Bronchial epithelial cell (primary cell): Measurements from ENCODE around the gene BCAS3. TPM values are rescaled to one million over a fixed set of nuclear protein-coding genes. Genes with fewer than 3 reads are reported as not detected.
A peak's percentile ranks its signal among the peaks of the same experiment; 100 is the strongest.

ENCODE experiments used
- DNase-seq: peaks from one replicate; pipeline ENCODE4 v3.0.0-alpha.2; 2010; ENCODE audit warnings: low read depth
- FAIRE-seq: peaks from 2 replicates; lab custom pipeline; 2011; peaks lifted over from hg19 to GRCh38; lab: Jason Lieb, UNC
- H3K27me3 ChIP-seq: 2 replicates; pipeline ENCODE4 v1.5.1; 2011; ENCODE audit warnings: low read length; ENCODE audit not compliant: control insufficient read depth, insufficient read depth
- H3K36me3 ChIP-seq: 2 replicates; pipeline ENCODE4 v1.5.1; 2011; ENCODE audit warnings: low read length; ENCODE audit not compliant: control insufficient read depth, insufficient read depth
- H3K4me3 ChIP-seq: 2 replicates; pipeline ENCODE4 v1.5.1; 2011; ENCODE audit warnings: mild to moderate bottlenecking, low read depth, low read length, control low read depth
- total RNA-seq: library from RNA; depleted of rRNA; stranded (reverse); fragments of >200 nt; gene quantifications from 2 replicates; pipeline ENCODE4 v1.2.1, GENCODE V29; 2014
- TF ChIP-seq, protein P1 (sequence below): IDR thresholded peaks from 2 replicates; pipeline ENCODE4 v1.5.1; 2011; ENCODE audit warnings: mild to moderate bottlenecking, moderate library complexity, low read length, control low read depth, inconsistent platforms; ENCODE audit not compliant: insufficient read depth, severe bottlenecking

Gene BCAS3
- total RNA-seq, 1 donor from 2014 or later: 10.3 TPM

DNA sequence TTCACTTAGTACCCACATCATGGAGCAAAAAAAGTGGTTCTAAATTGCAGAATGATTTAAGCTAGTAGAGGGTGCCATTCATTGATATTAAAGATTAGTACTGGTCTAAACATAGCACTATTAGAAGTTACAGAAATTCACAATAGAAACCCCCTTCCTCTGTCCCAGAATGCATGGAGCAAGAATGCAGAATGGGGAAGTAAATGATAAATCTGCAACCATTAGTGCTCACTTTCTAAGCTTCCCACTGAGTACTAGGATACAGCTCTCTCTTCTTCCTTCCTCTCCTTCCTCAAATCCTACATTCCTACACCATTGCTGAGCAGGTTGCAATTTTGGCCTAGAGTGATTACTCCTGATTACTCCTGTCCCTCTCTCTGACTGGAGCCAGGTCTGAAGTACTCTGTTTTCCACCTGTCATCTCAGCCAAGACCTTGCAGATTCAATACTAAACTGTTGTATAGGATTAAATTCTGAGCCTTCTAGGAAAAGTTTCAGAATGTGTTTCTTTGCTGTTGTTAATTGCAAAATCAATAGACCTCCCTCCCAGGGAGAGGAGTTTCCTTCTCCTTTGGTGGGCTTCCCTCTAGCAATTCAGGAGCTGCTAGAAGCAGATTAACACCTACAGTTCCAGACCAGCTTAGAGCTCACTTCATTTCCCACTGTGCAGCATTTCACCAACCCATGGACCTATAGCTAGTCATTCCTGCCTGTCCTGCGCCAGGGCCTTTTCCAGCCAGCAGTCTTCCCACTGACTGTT lies 556.5 kb downstream of the BCAS3 start:
- no peaks in the 10 kb centered on the region for H3K36me3 ChIP-seq
- DNase-seq (no peak), FAIRE-seq (no peak)
- no peak overlapping the region for H3K4me3 ChIP-seq
- no peaks in the 10 kb centered on the region for H3K27me3 ChIP-seq
- TF ChIP-seq, protein P1, sequence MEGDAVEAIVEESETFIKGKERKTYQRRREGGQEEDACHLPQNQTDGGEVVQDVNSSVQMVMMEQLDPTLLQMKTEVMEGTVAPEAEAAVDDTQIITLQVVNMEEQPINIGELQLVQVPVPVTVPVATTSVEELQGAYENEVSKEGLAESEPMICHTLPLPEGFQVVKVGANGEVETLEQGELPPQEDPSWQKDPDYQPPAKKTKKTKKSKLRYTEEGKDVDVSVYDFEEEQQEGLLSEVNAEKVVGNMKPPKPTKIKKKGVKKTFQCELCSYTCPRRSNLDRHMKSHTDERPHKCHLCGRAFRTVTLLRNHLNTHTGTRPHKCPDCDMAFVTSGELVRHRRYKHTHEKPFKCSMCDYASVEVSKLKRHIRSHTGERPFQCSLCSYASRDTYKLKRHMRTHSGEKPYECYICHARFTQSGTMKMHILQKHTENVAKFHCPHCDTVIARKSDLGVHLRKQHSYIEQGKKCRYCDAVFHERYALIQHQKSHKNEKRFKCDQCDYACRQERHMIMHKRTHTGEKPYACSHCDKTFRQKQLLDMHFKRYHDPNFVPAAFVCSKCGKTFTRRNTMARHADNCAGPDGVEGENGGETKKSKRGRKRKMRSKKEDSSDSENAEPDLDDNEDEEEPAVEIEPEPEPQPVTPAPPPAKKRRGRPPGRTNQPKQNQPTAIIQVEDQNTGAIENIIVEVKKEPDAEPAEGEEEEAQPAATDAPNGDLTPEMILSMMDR: no peak

DNA sequence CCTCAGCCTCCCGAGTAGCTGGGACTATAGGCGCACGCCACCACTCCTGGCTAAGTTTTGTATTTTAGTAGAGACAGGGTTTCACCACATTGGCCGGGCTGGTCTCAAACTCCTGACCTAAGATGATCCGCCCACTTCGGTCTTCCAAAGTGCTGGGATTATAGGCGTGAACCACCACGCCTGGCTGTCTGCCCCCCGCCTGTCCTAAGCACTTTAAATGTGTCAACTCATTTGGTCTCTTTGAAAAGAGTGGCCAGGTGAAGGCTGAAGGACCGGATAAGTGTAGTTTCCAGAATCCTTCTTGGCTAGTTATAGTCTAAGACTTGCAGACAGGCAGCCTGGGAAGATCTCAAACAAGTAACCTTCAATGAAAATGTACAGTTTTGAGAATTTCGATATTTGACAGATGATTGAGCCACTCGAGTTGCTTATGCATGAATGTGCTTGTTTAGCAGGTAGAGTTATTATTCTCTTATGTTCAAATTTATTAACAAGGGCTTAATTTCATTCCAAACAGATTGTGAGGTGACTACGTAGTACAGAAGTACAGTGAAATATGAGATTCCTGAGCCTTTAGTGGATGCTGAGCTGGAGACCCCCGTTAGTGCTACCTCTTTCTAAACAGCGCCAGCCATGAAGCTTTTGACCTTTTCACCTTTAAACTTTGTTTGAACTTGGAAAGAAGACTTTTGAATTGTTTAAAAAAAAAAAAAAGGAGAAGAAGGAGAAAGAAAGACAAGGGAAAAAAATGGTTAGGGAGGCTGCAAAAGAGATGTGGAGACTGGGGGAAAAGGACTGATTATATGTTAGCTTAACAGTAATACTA lies 557.6 kb downstream of the BCAS3 start:
- DNase-seq: no peak
- FAIRE-seq: no peak
- no peaks in the 10 kb centered on the region for H3K27me3 ChIP-seq
- H3K4me3 ChIP-seq: no peak overlapping the region
- TF ChIP-seq, protein P1: no peak
- no peaks in the 10 kb centered on the region for H3K36me3 ChIP-seq

DNA sequence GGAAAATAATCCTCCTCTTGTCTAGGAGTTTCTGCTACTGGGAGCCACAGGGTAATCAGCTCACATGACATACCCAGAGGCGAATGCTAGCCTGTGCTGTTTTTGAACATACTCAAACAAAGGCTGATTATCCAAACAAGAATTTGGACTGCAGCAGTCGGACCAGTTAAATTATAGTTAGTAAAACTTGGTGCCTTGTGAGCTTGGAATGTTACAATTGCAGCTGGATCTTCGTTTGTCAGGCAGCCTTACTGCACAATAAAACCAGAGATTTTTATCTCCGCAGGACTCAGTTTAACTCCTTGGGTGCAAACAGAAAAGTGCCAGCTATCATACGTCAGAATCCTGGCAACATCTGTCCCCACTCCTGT lies 558.2 kb downstream of the BCAS3 start:
- FAIRE-seq (no peak), DNase-seq (peak; percentile 10)
- TF ChIP-seq, protein P1: no peak
- no peaks in the 10 kb centered on the region for H3K36me3 ChIP-seq
- no peak overlapping the region for H3K4me3 ChIP-seq
- H3K27me3 ChIP-seq: no peaks in the 10 kb centered on the region

DNA sequence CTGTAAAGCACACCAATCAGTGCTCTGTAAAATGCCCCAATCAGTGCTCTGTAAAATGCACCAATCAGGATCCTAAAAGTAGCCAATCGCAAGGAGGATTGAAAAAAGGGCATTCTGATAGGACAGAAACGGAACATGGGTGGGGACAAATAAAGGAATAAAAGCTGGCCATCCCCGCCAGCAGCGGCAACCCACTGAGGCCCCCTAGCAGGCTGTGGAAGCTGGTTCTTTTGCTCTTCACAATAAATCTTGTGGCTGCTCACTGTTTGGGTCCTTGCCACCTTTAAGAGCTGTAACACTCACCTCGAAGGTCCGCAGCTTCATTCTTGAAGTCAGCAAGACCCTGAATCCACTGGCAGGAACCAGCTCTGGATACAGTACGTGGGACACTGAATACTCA lies 559.6 kb downstream of the BCAS3 start:
- no peak for DNase-seq
- H3K27me3 ChIP-seq: no peaks in the 10 kb centered on the region
- TF ChIP-seq, protein P1: no peak
- H3K36me3 ChIP-seq: no peaks in the 10 kb centered on the region
- FAIRE-seq: no peak
- H3K4me3 ChIP-seq: no peak overlapping the region

DNA sequence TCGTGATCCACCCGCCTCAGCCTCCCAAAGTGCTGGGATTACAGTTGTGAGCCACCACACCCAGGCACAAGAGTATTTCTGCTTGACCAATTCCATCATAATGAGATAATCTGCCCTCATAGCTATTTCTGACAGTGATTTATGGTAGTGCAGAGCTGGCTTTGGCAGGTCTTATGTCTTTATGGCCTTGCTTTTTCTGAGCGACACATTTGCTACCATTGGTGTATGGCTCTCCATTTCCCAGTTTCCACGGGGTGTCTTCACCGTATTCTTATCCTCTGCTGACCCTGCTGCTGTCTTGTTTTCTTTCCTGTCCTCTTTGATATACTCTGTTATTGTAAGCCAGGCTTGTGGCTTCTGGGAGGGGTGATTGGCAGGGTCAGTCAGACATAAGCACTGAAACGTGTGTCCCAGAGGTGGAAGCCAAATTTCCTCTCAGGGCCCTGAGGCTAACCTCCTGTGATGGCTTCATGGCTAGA lies 560.8 kb downstream of the BCAS3 start:
- TF ChIP-seq, protein P1: no peak
- FAIRE-seq: no peak
- Histone ChIP-seq H3K36me3 (no peaks in the 10 kb centered on the region), H3K27me3 (no peaks in the 10 kb centered on the region), H3K4me3 (no peak overlapping the region)
- no peak for DNase-seq
